ENCODE measurements around the gene APCDD1L. TPM values are rescaled to one million over a fixed set of nuclear protein-coding genes. Genes with fewer than 3 reads are reported as not detected.

The APCDD1L gene
- total RNA-seq, 1 experiment from 2014 or later, result not detected

- no peaks in the 10 kb centered on the region for H3K27me3 Mint-ChIP-seq (ENCODE audit: insufficient read depth, unreplicated experiment)
- CTCF ChIA-PET, result interaction anchor here (0.6 kb wide), 1 partner anchor 67 kb away, joined by 3 read pairs; no protein-coding TSS in a partner anchor
- Histone ChIP-seq H3K36me3 (ENCODE audit: control insufficient read depth, insufficient read depth, low read length) (no peaks in the 10 kb centered on the region), H3K4me3 (ENCODE audit: low read depth, low read length) (no peak overlapping the region), H3K27me3 (replicated peaks; ENCODE audit: control insufficient read depth, insufficient read depth, low read length) (no peaks in the 10 kb centered on the region), H3K9me3 (peaks cover 8% of the 10 kb centered on the region), H3K4me1 (peaks cover 7% of the 10 kb centered on the region; the same call in 1 of the 2 replicates)
- H3K4me1 Mint-ChIP-seq (ENCODE audit: low read depth, unreplicated experiment), result peaks cover 4% of the 10 kb centered on the region
- no peak for DNase-seq
- TF ChIP-seq CTCF (IDR thresholded peaks at IDR 0.05; ENCODE audit: insufficient read depth in 1 of 2, low read depth in 1 of 2, low read length in 1 of 2, severe bottlenecking in 1 of 2, unreplicated experiment in 1 of 2), result no peak
- POLR2A ChIA-PET, result interaction anchor here (0.6 kb wide), 1 partner anchor 889 kb away, joined by 3 read pairs; no protein-coding TSS in a partner anchor
- no TSS peak for BruUV-seq (replicated peaks)
- intact Hi-C loops (cut with micrococcal nuclease; ENCODE audit: unreplicated experiment), result no loop called here
- no peaks in the 10 kb centered on the region for H3K36me3 Mint-ChIP-seq (ENCODE audit: insufficient read depth, unreplicated experiment)
- H3K9me3 Mint-ChIP-seq (ENCODE audit: unreplicated experiment), result no peaks in the 10 kb centered on the region
- no peak overlapping the region for H3K4me3 Mint-ChIP-seq (ENCODE audit: unreplicated experiment)
- no peak overlapping the region for H3K27ac Mint-ChIP-seq (ENCODE audit: unreplicated experiment)
Measured at GRCh38 chr20:58497724-58498469, 17.3 kb downstream of the APCDD1L start.

- TF ChIP-seq CTCF (IDR thresholded peaks at IDR 0.05; ENCODE audit: insufficient read depth in 1 of 2, low read depth in 1 of 2, low read length in 1 of 2, severe bottlenecking in 1 of 2, unreplicated experiment in 1 of 2), result no peak
- CTCF ChIA-PET, result no interaction called here
- Mint-ChIP-seq H3K4me3 (ENCODE audit: unreplicated experiment) (no peak overlapping the region), H3K27ac (ENCODE audit: unreplicated experiment) (no peak overlapping the region), H3K4me1 (ENCODE audit: low read depth, unreplicated experiment) (peaks cover 4% of the 10 kb centered on the region), H3K27me3 (ENCODE audit: insufficient read depth, unreplicated experiment) (no peaks in the 10 kb centered on the region), H3K9me3 (ENCODE audit: unreplicated experiment) (no peaks in the 10 kb centered on the region), H3K36me3 (ENCODE audit: insufficient read depth, unreplicated experiment) (no peaks in the 10 kb centered on the region)
- no peak for DNase-seq
- POLR2A ChIA-PET, result no interaction called here
- Histone ChIP-seq H3K9me3 (peaks cover under 1% of the 10 kb centered on the region; the same call in 1 of the 2 replicates), H3K36me3 (ENCODE audit: control insufficient read depth, insufficient read depth, low read length) (no peaks in the 10 kb centered on the region), H3K4me3 (ENCODE audit: low read depth, low read length) (no peak overlapping the region), H3K27me3 (replicated peaks; ENCODE audit: control insufficient read depth, insufficient read depth, low read length) (no peaks in the 10 kb centered on the region), H3K4me1 (peaks cover 7% of the 10 kb centered on the region; the same call in 1 of the 2 replicates)
- no TSS peak for BruUV-seq (replicated peaks)
- intact Hi-C loops (cut with micrococcal nuclease; ENCODE audit: unreplicated experiment), result no loop called here
Measured at GRCh38 chr20:58497076-58497641, 18.0 kb downstream of the APCDD1L start.

- intact Hi-C loops (cut with micrococcal nuclease; ENCODE audit: unreplicated experiment), result no loop called here
- no peak for DNase-seq
- H3K9me3 Mint-ChIP-seq (ENCODE audit: unreplicated experiment), result no peaks in the 10 kb centered on the region
- H3K4me3 Mint-ChIP-seq (ENCODE audit: unreplicated experiment), result no peak overlapping the region
- Histone ChIP-seq H3K4me1 (peaks cover 7% of the 10 kb centered on the region; the same call in 1 of the 2 replicates), H3K9me3 (no peaks in the 10 kb centered on the region), H3K36me3 (ENCODE audit: control insufficient read depth, insufficient read depth, low read length) (no peaks in the 10 kb centered on the region), H3K27me3 (replicated peaks; ENCODE audit: control insufficient read depth, insufficient read depth, low read length) (no peaks in the 10 kb centered on the region), H3K4me3 (ENCODE audit: low read depth, low read length) (no peak overlapping the region)
- TF ChIP-seq CTCF (IDR thresholded peaks at IDR 0.05; ENCODE audit: insufficient read depth in 1 of 2, low read depth in 1 of 2, low read length in 1 of 2, severe bottlenecking in 1 of 2, unreplicated experiment in 1 of 2), result no peak
- H3K27ac Mint-ChIP-seq (ENCODE audit: unreplicated experiment), result no peak overlapping the region
- BruUV-seq (replicated peaks), result no TSS peak
- H3K27me3 Mint-ChIP-seq (ENCODE audit: insufficient read depth, unreplicated experiment), result no peaks in the 10 kb centered on the region
- ChIA-PET CTCF (no interaction called here), POLR2A (no interaction called here)
- H3K4me1 Mint-ChIP-seq (ENCODE audit: low read depth, unreplicated experiment), result peaks cover 4% of the 10 kb centered on the region
- no peaks in the 10 kb centered on the region for H3K36me3 Mint-ChIP-seq (ENCODE audit: insufficient read depth, unreplicated experiment)
Measured at GRCh38 chr20:58496429-58496769, 18.8 kb downstream of the APCDD1L start.
